Measurements from ENCODE around the gene GNPNAT1. TPM values are rescaled to one million over a fixed set of nuclear protein-coding genes. Genes with fewer than 3 reads are reported as not detected.
"Not testable (repeated sequence)": the region's sequence is repeated elsewhere in the genome, so short reads cannot be mapped to it uniquely, and the experiment has no call there.

Gene GNPNAT1
- total RNA-seq, 1 donor from 2014 or later = 45.9 TPM

- TF ChIP-seq, protein P1, sequence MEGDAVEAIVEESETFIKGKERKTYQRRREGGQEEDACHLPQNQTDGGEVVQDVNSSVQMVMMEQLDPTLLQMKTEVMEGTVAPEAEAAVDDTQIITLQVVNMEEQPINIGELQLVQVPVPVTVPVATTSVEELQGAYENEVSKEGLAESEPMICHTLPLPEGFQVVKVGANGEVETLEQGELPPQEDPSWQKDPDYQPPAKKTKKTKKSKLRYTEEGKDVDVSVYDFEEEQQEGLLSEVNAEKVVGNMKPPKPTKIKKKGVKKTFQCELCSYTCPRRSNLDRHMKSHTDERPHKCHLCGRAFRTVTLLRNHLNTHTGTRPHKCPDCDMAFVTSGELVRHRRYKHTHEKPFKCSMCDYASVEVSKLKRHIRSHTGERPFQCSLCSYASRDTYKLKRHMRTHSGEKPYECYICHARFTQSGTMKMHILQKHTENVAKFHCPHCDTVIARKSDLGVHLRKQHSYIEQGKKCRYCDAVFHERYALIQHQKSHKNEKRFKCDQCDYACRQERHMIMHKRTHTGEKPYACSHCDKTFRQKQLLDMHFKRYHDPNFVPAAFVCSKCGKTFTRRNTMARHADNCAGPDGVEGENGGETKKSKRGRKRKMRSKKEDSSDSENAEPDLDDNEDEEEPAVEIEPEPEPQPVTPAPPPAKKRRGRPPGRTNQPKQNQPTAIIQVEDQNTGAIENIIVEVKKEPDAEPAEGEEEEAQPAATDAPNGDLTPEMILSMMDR (IDR thresholded peaks at IDR 0.05) = no peak
- peaks cover 26% of the 10 kb centered on the region for H3K4me1 Mint-ChIP-seq (ENCODE audit: low read depth)
- H3K27ac Mint-ChIP-seq (ENCODE audit: unreplicated experiment) = peak overlapping the region; percentile 97
- peaks cover 8% of the 10 kb centered on the region for H3K36me3 Mint-ChIP-seq (ENCODE audit: low read depth)
- H3K27me3 Mint-ChIP-seq (ENCODE audit: low read depth) = no peaks in the 10 kb centered on the region
- DNase-seq (ENCODE audit: low spot score) = no peak
- peak overlapping the region; percentile 91 for H3K4me3 Mint-ChIP-seq (ENCODE audit: unreplicated experiment)
- H3K9me3 Mint-ChIP-seq (ENCODE audit: low read depth) = no peaks in the 10 kb centered on the region
Observed at GRCh38 chr14:52730709-52731111, 60.7 kb downstream of the GNPNAT1 start.

- H3K36me3 Mint-ChIP-seq (ENCODE audit: low read depth) = peaks cover 8% of the 10 kb centered on the region
Observed at GRCh38 chr14:52729925-52730708, 61.3 kb downstream of the GNPNAT1 start, which contains the start of gene STYX. Gene STYX (plus strand): TSS chr14:52730166. CDS start chr14:52730475, 309 bp downstream.

GRCh38 chr14:52729585-52729924 lies 61.9 kb downstream of the GNPNAT1 start:
- TF ChIP-seq, protein P1 (IDR thresholded peaks at IDR 0.05) = no peak
- Mint-ChIP-seq H3K27ac (ENCODE audit: unreplicated experiment) (peak overlapping the region; percentile 97), H3K4me1 (ENCODE audit: low read depth) (peaks cover 23% of the 10 kb centered on the region), H3K9me3 (ENCODE audit: low read depth) (no peaks in the 10 kb centered on the region), H3K27me3 (ENCODE audit: low read depth) (no peaks in the 10 kb centered on the region), H3K36me3 (ENCODE audit: low read depth) (peaks cover 8% of the 10 kb centered on the region), H3K4me3 (ENCODE audit: unreplicated experiment) (peak overlapping the region; percentile 91)
- DNase-seq (ENCODE audit: low spot score) = no peak

More at GRCh38 chr14:52729925-52730708, 61.3 kb downstream of the GNPNAT1 start, which contains the start of gene STYX:
- TF ChIP-seq, protein P1 (IDR thresholded peaks at IDR 0.05) = peak; percentile 54
- no peaks in the 10 kb centered on the region for H3K9me3 Mint-ChIP-seq (ENCODE audit: low read depth)
- DNase-seq (ENCODE audit: low spot score) = peak; percentile 99
- no peaks in the 10 kb centered on the region for H3K27me3 Mint-ChIP-seq (ENCODE audit: low read depth)
- H3K4me3 Mint-ChIP-seq (ENCODE audit: unreplicated experiment) = peak within 1 kb of the TSS; percentile 91
- peaks cover 23% of the 10 kb centered on the region for H3K4me1 Mint-ChIP-seq (ENCODE audit: low read depth)
- peak within 1 kb of the TSS; percentile 97 for H3K27ac Mint-ChIP-seq (ENCODE audit: unreplicated experiment)

DNA sequence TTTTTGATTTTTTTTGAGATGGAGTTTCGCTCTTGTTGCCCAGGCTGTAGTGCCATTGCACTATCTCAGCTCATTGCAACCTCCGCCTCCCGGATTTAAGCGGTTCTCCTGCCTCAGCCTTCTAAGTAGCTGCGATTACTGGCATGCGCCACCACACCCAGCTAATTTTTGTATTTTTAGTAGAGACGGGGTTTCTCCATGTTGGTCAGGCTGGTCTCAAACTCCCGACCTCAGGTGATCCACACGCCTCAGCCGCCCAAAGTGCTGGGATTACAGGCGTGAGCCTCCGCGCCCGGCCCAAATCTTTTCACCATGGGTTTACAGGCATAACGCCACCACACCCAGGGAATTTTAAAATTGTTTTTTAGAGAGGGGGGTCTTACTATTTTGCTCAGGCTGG lies 62.4 kb downstream of the GNPNAT1 start:
- H3K27ac Mint-ChIP-seq (ENCODE audit: unreplicated experiment) = peak overlapping the region; percentile 63
- not testable (repeated sequence) for H3K36me3 Mint-ChIP-seq (ENCODE audit: low read depth); DNase-seq (ENCODE audit: low spot score); H3K9me3 Mint-ChIP-seq (ENCODE audit: low read depth); H3K27me3 Mint-ChIP-seq (ENCODE audit: low read depth); H3K4me3 Mint-ChIP-seq (ENCODE audit: unreplicated experiment)
- peaks cover 22% of the 10 kb centered on the region for H3K4me1 Mint-ChIP-seq (ENCODE audit: low read depth)

DNA sequence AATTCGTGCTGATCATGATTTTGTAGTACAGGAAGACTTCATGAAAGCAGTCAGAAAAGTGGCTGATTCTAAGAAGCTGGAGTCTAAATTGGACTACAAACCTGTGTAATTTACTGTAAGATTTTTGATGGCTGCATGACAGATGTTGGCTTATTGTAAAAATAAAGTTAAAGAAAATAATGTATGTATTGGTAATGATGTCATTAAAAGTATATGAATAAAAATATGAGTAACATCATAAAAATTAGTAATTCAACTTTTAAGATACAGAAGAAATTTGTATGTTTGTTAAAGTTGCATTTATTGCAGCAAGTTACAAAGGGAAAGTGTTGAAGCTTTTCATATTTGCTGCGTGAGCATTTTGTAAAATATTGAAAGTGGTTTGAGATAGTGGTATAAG lies 63.9 kb downstream of the GNPNAT1 start:
- H3K27me3 Mint-ChIP-seq (ENCODE audit: low read depth); DNase-seq (ENCODE audit: low spot score); H3K4me3 Mint-ChIP-seq (ENCODE audit: unreplicated experiment); H3K9me3 Mint-ChIP-seq (ENCODE audit: low read depth); H3K27ac Mint-ChIP-seq (ENCODE audit: unreplicated experiment): not testable (repeated sequence)
- Mint-ChIP-seq H3K36me3 (ENCODE audit: low read depth) (peaks cover 12% of the 10 kb centered on the region), H3K4me1 (ENCODE audit: low read depth) (peaks cover 22% of the 10 kb centered on the region)

Other genes with a start within 250 kb of the GNPNAT1 start
- 6.4 to 11.2 TPM (median 7.2 TPM) in 3 replicates for gene TXNDC16, start 239.1 kb downstream of the GNPNAT1 start, total RNA-seq
- gene GPR137C, start 238.8 kb downstream of the GNPNAT1 start, total RNA-seq = 0.99 to 2.6 TPM (median 1.6 TPM) in 3 replicates
- gene ERO1A, start 96.0 kb downstream of the GNPNAT1 start, total RNA-seq = 43.9 to 59.1 TPM (median 58.7 TPM) in 3 replicates
- 58.2 to 76.9 TPM (median 66.4 TPM) in 3 replicates for gene PSMC6, start 84.4 kb downstream of the GNPNAT1 start, total RNA-seq
- 17.3 to 21.0 TPM (median 20.9 TPM) in 3 replicates for gene STYX, start 61.4 kb downstream of the GNPNAT1 start, total RNA-seq
- 423 to 518 TPM (median 494 TPM) in 3 replicates for gene FERMT2, start 159.4 kb upstream of the GNPNAT1 start, total RNA-seq